HepG2 (cell line): ENCODE measurements around the gene AARS2. TPM values are rescaled to one million over a fixed set of nuclear protein-coding genes. Genes with fewer than 3 reads are reported as not detected.

Source experiments
- CCDC6 ChIP-seq: sonication (generic); formaldehyde crosslinking; IDR thresholded peaks from 2 replicates; pipeline ENCODE4 v1.8.1; 2022; ENCODE audit warnings: mild to moderate bottlenecking, missing genetic modification reagents, moderate library complexity
- CHCHD3 ChIP-seq: sonication (generic); formaldehyde crosslinking; IDR thresholded peaks from 2 replicates; pipeline ENCODE4 v1.8.0; 2022; ENCODE audit warnings: mild to moderate bottlenecking, missing genetic modification reagents, moderate library complexity
- HDAC6 ChIP-seq: fragments of 200-600 bp; sonication (generic); IDR thresholded peaks from 2 replicates; pipeline ENCODE4 v1.7.0; 2017; ENCODE audit warnings: mild to moderate bottlenecking, antibody characterized with exemption, low read length, low read depth
- HMG20B ChIP-seq: conservative IDR thresholded peaks from 2 replicates; pipeline ENCODE4 v1.6.1; 2016; ENCODE audit warnings: missing genetic modification reagents, missing compliant biosample characterization
- MTA3 ChIP-seq: sonication (generic); formaldehyde crosslinking; IDR thresholded peaks from 2 replicates; pipeline ENCODE4 v1.4.0; 2020; ENCODE audit warnings: missing genetic modification reagents
- MXD3 ChIP-seq: IDR thresholded peaks from 2 replicates; pipeline ENCODE4 v1.6.1; 2016; ENCODE audit warnings: mild to moderate bottlenecking, missing biosample characterization, missing genetic modification reagents
- PCBP1 ChIP-seq: fragments of 200-400 bp; formaldehyde crosslinking; IDR thresholded peaks from 2 replicates; pipeline ENCODE4 v1.6.1; 2017; ENCODE audit warnings: mild to moderate bottlenecking, low read depth, low read length, borderline replicate concordance
- RBAK ChIP-seq: sonication (generic); formaldehyde crosslinking; IDR thresholded peaks from 2 replicates; pipeline ENCODE4 v1.5.1; 2020; ENCODE audit warnings: mild to moderate bottlenecking, missing genetic modification reagents
- RFX5 ChIP-seq: IDR thresholded peaks from 2 replicates; pipeline ENCODE4 v1.6.1; 2011; ENCODE audit warnings: low read depth, low read length, improper control_type of control experiment
- STAG1 ChIP-seq: sonication (generic); formaldehyde crosslinking; IDR thresholded peaks from 2 replicates; pipeline ENCODE4 v1.4.0; 2020; ENCODE audit warnings: missing genetic modification reagents
- UBTF ChIP-seq: sonication (generic); formaldehyde crosslinking; IDR thresholded peaks from 2 replicates; pipeline ENCODE4 v1.4.0; 2020; ENCODE audit warnings: mild to moderate bottlenecking, missing genetic modification reagents
- ZBTB34 ChIP-seq: sonication (generic); formaldehyde crosslinking; IDR thresholded peaks from 2 replicates; pipeline ENCODE4 v1.8.0; 2022; ENCODE audit warnings: mild to moderate bottlenecking, missing genetic modification reagents
- ZNF225 ChIP-seq: sonication (generic); formaldehyde crosslinking; IDR thresholded peaks from 2 replicates; pipeline ENCODE4 v1.4.0; 2020; ENCODE audit warnings: mild to moderate bottlenecking, missing genetic modification reagents
- ZNF274 ChIP-seq: sonication (generic); formaldehyde crosslinking; IDR thresholded peaks from 2 replicates; pipeline ENCODE4 v1.5.1; 2020; ENCODE audit warnings: mild to moderate bottlenecking, missing genetic modification reagents
- polyA plus RNA-seq, 8 experiments: library from polyadenylated mRNA; depleted of rRNA in 3 of 8; stranded (reverse) in 7 of 8; unstranded in 1 of 8; fragments of >200 nt; fragmentation: Illumina TruSeq in 4 of 8; extraction: Trizol in 4 of 8; gene quantifications; 2 replicates each; pipeline versions ENCODE4 v1.2.1 to v1.2.3, GENCODE V29; 2011 to 2016; ENCODE audit warnings: low read depth in 4 of 8, missing spikeins in 1 of 8, mixed read lengths in 1 of 8; ENCODE audit not compliant: insufficient read depth in 1 of 8
- total RNA-seq, 5 experiments: library from RNA; depleted of rRNA; stranded (reverse); fragments of >200 nt; fragmentation: Illumina TruSeq; extraction: Trizol; gene quantifications; 2 replicates each; pipeline ENCODE4 v1.2.3, GENCODE V29; 2016; ENCODE audit warnings: low read depth in 1 of 5
- TF ChIP-seq, protein P1 (sequence below): sonication (generic); formaldehyde crosslinking; IDR thresholded peaks from 2 replicates; pipeline ENCODE4 v1.5.0; 2020; ENCODE audit warnings: mild to moderate bottlenecking, missing genetic modification reagents, moderate library complexity
- TF ChIP-seq, protein P2 (sequence below): fragments of 450-650 bp; IDR thresholded peaks from 2 replicates; pipeline ENCODE4 v1.6.1; 2017; ENCODE audit warnings: mild to moderate bottlenecking
- TF ChIP-seq, protein P3 (sequence below): sonication (generic); formaldehyde crosslinking; IDR thresholded peaks from 2 replicates; pipeline ENCODE4 v1.9.0; 2022; ENCODE audit warnings: missing genetic modification reagents, mild to moderate bottlenecking, borderline replicate concordance

The AARS2 gene
- total and polyA plus RNA-seq, 2 of the 13 experiments (the other 11 are each of a cell fraction or from before 2014, with no cell fraction given) = 7.5 to 24.1 TPM

DNA sequence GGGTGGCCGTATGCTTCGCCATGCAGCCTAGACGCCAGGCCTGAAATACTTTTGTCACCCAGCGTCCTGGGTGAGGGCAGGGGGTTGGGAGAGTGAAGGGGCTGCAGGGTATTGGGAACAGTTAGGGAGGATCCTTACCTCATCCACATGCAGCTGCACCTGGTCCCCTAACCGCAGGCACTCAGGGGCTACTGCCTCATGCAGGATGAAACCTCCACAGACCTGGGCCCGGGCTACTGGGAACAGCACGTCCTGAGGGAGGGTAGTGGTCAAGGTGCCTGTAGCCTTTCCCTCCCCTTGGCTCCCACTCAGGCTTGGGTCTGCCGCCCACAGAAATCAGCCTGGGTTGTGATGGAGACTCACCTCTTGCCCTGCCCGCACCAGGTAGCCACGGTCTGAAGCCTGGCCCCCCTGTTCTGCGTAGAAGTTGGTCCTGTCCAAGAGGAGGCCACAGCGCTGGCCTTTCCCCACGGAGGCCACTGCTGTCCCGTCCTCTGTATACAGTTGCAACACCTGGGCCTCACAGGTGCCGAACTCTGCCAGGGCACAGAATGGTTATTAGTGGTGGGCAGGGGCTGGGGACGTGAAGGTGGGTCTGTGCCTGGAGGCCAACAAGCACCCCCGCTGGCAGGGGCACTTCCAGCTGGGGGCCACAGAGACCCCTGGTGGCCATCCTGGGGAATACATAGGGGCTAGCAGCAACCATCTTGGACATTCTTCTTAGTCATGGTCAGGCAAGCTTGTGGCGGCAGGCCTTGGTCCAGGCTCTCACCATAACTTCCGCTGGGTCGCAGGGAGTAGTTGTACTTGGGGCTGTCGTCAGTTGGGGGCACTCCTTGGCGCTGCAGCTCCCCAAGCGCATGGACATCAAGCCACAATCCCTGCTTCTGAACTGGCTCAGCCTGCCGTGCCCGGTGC lies 8.6 kb downstream of the AARS2 start (continued):
- TF ChIP-seq ZBTB34 (CRISPR knock-in tag) (no peak), CHCHD3 (CRISPR knock-in tag) (0 out of 2 replicates have a peak, but pooled peaks have one; percentile 53), ZNF274 (CRISPR knock-in tag) (0 out of 2 replicates have a peak, but pooled peaks have one; percentile 28), MTA3 (no peak), HDAC6 (no peak), MXD3 (CRISPR knock-in tag) (peak; percentile 36; the same call in 1 of the 2 replicates), UBTF (no peak), PCBP1 (0 out of 2 replicates have a peak, but pooled peaks have one; percentile 43), RFX5 (no peak), CCDC6 (0 out of 2 replicates have a peak, but pooled peaks have one; percentile 67), STAG1 (peak; percentile 60), HMG20B (no peak), RBAK (CRISPR knock-in tag) (no peak), ZNF225 (CRISPR knock-in tag) (0 out of 2 replicates have a peak, but pooled peaks have one; percentile 44)
- TF ChIP-seq, protein P1, sequence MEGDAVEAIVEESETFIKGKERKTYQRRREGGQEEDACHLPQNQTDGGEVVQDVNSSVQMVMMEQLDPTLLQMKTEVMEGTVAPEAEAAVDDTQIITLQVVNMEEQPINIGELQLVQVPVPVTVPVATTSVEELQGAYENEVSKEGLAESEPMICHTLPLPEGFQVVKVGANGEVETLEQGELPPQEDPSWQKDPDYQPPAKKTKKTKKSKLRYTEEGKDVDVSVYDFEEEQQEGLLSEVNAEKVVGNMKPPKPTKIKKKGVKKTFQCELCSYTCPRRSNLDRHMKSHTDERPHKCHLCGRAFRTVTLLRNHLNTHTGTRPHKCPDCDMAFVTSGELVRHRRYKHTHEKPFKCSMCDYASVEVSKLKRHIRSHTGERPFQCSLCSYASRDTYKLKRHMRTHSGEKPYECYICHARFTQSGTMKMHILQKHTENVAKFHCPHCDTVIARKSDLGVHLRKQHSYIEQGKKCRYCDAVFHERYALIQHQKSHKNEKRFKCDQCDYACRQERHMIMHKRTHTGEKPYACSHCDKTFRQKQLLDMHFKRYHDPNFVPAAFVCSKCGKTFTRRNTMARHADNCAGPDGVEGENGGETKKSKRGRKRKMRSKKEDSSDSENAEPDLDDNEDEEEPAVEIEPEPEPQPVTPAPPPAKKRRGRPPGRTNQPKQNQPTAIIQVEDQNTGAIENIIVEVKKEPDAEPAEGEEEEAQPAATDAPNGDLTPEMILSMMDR = peak; percentile 93
- TF ChIP-seq, protein P2, sequence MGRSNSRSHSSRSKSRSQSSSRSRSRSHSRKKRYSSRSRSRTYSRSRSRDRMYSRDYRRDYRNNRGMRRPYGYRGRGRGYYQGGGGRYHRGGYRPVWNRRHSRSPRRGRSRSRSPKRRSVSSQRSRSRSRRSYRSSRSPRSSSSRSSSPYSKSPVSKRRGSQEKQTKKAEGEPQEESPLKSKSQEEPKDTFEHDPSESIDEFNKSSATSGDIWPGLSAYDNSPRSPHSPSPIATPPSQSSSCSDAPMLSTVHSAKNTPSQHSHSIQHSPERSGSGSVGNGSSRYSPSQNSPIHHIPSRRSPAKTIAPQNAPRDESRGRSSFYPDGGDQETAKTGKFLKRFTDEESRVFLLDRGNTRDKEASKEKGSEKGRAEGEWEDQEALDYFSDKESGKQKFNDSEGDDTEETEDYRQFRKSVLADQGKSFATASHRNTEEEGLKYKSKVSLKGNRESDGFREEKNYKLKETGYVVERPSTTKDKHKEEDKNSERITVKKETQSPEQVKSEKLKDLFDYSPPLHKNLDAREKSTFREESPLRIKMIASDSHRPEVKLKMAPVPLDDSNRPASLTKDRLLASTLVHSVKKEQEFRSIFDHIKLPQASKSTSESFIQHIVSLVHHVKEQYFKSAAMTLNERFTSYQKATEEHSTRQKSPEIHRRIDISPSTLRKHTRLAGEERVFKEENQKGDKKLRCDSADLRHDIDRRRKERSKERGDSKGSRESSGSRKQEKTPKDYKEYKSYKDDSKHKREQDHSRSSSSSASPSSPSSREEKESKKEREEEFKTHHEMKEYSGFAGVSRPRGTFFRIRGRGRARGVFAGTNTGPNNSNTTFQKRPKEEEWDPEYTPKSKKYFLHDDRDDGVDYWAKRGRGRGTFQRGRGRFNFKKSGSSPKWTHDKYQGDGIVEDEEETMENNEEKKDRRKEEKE = no peak
- TF ChIP-seq, protein P3, sequence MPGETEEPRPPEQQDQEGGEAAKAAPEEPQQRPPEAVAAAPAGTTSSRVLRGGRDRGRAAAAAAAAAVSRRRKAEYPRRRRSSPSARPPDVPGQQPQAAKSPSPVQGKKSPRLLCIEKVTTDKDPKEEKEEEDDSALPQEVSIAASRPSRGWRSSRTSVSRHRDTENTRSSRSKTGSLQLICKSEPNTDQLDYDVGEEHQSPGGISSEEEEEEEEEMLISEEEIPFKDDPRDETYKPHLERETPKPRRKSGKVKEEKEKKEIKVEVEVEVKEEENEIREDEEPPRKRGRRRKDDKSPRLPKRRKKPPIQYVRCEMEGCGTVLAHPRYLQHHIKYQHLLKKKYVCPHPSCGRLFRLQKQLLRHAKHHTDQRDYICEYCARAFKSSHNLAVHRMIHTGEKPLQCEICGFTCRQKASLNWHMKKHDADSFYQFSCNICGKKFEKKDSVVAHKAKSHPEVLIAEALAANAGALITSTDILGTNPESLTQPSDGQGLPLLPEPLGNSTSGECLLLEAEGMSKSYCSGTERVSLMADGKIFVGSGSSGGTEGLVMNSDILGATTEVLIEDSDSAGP (CRISPR knock-in tag) = peak; percentile 47; the same call in 1 of the 2 replicates
